ENCODE measurements around the gene RASSF6. TPM values are rescaled to one million over a fixed set of nuclear protein-coding genes. Genes with fewer than 3 reads are reported as not detected.

The RASSF6 gene
- total RNA-seq, 2 experiments from 2014 or later = 48.3 to 62.2 TPM

GRCh38 chr4:73596001-73596400 lies 24.2 kb downstream of the RASSF6 start:
- H3K9me3 ChIP-seq (ENCODE audit: low read length) = peaks cover 11% of the 10 kb centered on the region
- BruUV-seq (replicated peaks) = no TSS peak
- H3K4me1 ChIP-seq (ENCODE audit: insufficient read depth, low read length, poor library complexity, severe bottlenecking) = peaks cover 97% of the 10 kb centered on the region
- POLR2A ChIA-PET = interaction anchor here (0.8 to 2.4 kb wide), 8 partner anchors 8 to 25 kb away, joined by 3 to 14 read pairs (median 6); no protein-coding TSS in a partner anchor
- H3K4me3 ChIP-seq (ENCODE audit: low read depth, low read length, poor library complexity, severe bottlenecking) = no peak overlapping the region
- no peaks in the 10 kb centered on the region for H4K20me1 ChIP-seq (ENCODE audit: insufficient read depth, low read length)
- TF ChIP-seq EZH2phosphoT487 (IDR thresholded peaks at IDR 0.05; ENCODE audit: borderline replicate concordance, low read depth, low read length) (no peak), CTCF (conservative IDR thresholded peaks at IDR 0.05; ENCODE audit: low read length) (no peak)
- peaks cover 98% of the 10 kb centered on the region for H3K36me3 ChIP-seq (ENCODE audit: insufficient read depth, low read length)
- CTCF ChIA-PET (ENCODE audit: unreplicated experiment) = interaction anchor here (0.7 kb wide), 1 partner anchor 15 kb away, joined by 3 read pairs; no protein-coding TSS in a partner anchor
- intact Hi-C loops (cut with micrococcal nuclease; ENCODE audit: unreplicated experiment) = no loop called here
- DNase-seq (ENCODE audit: low spot score) = no peak
- peaks cover 88% of the 10 kb centered on the region for H3K79me2 ChIP-seq (ENCODE audit: insufficient read depth, low read depth, low read length)
- H3K9me2 ChIP-seq (ENCODE audit: insufficient read depth, low read length) = no peaks in the 10 kb centered on the region
- H2AFZ ChIP-seq (ENCODE audit: low read length) = no peak overlapping the region
- peak overlapping the region; percentile 61 for H3K27ac ChIP-seq (ENCODE audit: low read depth, low read length, poor library complexity, severe bottlenecking)
- peak overlapping the region; percentile 39 for H3K4me2 ChIP-seq (ENCODE audit: low read length)

- Histone ChIP-seq H3K4me2 (ENCODE audit: low read length) (0 out of 2 replicates have a peak overlapping the region, but pooled peaks have one; percentile 42), H3K36me3 (ENCODE audit: insufficient read depth, low read length) (peaks cover 83% of the 10 kb centered on the region), H2AFZ (ENCODE audit: low read length) (no peak overlapping the region), H4K20me1 (ENCODE audit: insufficient read depth, low read length) (no peaks in the 10 kb centered on the region), H3K4me3 (ENCODE audit: low read depth, low read length, poor library complexity, severe bottlenecking) (no peak overlapping the region), H3K9me3 (ENCODE audit: low read length) (peaks cover 13% of the 10 kb centered on the region), H3K9me2 (ENCODE audit: insufficient read depth, low read length) (no peaks in the 10 kb centered on the region), H3K4me1 (ENCODE audit: insufficient read depth, low read length, poor library complexity, severe bottlenecking) (peaks cover 97% of the 10 kb centered on the region), H3K27ac (ENCODE audit: low read depth, low read length, poor library complexity, severe bottlenecking) (peak overlapping the region; percentile 100), H3K79me2 (ENCODE audit: insufficient read depth, low read depth, low read length) (peaks cover 70% of the 10 kb centered on the region)
- peak; percentile 61 for DNase-seq (ENCODE audit: low spot score)
- CTCF ChIA-PET (ENCODE audit: unreplicated experiment) = interaction anchor here (0.9 to 2.7 kb wide), 2 partner anchors 11 to 59 kb away, joined by 4 to 23 read pairs; no protein-coding TSS in a partner anchor
- intact Hi-C loops (cut with micrococcal nuclease; ENCODE audit: unreplicated experiment) = no loop called here
- TF ChIP-seq CTCF (conservative IDR thresholded peaks at IDR 0.05; ENCODE audit: low read length) (peak; percentile 97), EZH2phosphoT487 (IDR thresholded peaks at IDR 0.05; ENCODE audit: borderline replicate concordance, low read depth, low read length) (no peak)
- POLR2A ChIA-PET = interaction anchor here (0.6 to 3.3 kb wide), 7 partner anchors 8 to 524 kb away, joined by 3 to 42 read pairs (median 7); partner anchors contain the start of genes COX18 and RASSF6
- no TSS peak for BruUV-seq (replicated peaks)
Observed at GRCh38 chr4:73593631-73594241, 26.5 kb downstream of the RASSF6 start.
